ENCODE measurements around the gene ACAD8.

The ACAD8 gene

DNA sequence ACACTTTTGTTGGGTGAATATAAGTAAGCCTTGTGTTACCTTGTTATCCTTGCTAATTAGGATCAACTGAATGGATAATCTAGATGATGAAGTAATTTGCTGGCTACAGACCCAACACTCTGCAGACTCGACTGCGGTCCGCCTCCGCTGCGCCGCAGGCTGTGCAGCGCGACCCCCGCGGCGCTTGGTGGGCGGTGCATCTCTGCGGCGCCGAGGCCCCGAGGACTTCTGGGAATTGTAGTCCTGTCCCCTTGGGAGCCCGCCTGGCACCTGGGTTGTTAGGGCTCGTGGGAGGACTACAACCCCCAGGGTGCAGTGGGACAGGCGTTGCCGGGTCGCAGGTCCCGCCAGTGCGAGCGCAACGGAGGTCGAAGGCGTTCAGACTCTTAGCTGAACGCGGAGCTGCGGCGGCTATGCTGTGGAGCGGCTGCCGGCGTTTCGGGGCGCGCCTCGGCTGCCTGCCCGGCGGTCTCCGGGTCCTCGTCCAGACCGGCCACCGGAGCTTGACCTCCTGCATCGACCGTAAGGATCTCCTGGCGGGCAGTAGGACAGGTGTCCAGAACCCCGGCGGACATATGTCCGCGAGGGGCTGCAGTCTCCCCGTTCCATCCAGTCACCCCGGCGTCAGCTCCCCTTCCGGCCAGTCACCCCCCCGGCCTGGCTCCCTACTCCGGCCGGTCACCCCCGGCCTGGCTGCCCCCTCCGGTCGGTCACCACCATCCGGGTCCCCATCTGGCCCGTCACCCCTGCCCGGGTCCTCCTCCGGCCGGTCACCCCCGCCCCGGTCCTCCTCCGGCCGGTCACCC is at the start of gene ACAD8, which contains the start of gene THYN1:
Gene ACAD8 (plus strand): TSS at position 381 of the 806 bp plus-strand sequence. CDS start 33 bp downstream, at position 414.
Gene THYN1 (minus strand): TSS at position 165 of the 806 bp plus-strand sequence. CDS start 470 bp downstream, outside the sequence.
- peak; percentile 97 for DNase-seq

DNA sequence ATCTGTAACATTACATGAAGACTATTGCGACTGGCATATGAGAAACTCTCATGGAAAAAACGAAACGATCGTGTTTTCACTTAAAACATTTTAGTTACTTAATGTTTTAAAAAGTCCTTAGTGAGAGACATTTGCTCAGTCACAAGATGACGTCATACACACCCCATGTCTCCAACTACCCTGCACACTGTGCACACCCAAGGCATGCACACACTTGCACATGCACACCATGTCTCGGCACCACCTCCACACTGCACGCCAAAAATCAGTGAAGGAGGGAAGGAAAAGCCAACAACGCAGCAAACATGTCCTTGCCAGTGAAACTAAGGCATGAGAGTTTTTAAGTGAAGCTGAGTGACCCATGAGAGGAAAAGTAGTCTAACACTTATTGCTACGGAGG is 47.6 kb upstream of the ACAD8 start:
- no peak for DNase-seq

DNA sequence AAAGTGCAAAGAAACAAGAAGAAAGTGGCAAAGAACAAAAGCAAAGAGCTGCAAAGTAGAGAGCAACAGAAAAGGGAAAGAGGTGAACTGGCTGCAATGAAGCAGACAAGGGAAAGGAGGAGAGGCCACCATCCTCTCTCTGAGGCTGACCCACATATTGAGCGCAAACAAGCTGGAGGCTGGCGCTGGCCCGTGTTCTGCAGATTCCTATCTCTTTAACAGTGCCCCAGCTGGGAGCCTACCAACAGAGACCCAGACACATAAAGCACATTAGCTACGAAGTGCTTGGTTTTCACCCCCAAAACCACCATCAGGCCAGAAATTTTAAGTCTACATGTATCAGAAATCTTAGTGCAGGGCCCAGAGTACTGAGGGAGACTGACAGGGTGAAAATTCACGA is 47.2 kb upstream of the ACAD8 start:
- DNase-seq = no peak

DNA sequence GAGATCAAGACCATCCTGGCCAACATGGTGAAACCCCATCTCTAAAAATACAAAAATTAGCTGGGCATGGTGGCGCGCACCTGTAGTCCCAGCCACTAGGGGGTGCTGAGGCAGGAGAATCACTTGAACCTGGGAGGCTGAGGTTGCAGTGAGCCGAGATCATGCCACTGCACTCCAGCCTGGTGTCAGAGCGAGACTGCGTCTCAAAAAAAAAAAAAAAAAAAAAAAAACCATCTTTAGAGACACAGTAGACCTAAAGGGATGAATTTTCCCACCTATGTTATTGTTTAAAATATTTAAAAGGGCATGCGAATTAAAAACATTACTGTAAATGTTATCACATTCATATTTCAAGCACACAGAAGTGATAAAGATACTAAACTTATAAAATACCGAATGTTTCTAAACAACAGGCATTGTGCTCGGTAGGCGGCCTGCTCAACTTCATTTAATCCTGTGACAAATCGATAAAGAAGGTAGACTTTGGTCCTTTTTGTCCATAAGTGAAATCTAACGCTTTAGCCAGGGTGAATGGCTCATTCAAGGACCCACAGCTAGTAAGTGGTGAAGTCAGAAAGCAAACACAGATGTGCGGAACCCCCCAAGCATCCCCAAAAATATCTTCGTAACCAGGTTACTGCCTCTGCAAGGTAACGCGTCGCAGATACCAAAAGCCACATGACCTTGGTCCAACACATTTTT is 45.7 kb upstream of the ACAD8 start:
- DNase-seq = peak; percentile 76

DNA sequence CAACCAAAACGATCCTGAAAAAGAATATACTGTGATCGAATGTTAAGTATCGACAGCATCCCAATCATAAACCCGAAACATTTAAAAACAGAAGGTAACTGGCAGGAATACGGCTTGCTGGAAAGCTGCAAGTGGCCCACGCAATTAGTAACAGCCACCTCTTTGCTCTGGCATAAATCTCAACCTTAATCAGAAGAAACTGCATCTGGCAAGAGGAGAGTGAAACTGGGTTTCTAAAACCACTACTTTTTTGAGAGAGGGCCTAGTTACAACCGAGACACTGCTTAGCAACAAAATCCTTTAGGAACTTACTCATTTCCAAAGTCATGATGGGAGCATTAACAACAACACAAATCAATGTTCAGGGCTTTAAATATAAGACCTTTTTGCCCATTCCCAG is 37.5 kb upstream of the ACAD8 start:
- no peak for DNase-seq

DNA sequence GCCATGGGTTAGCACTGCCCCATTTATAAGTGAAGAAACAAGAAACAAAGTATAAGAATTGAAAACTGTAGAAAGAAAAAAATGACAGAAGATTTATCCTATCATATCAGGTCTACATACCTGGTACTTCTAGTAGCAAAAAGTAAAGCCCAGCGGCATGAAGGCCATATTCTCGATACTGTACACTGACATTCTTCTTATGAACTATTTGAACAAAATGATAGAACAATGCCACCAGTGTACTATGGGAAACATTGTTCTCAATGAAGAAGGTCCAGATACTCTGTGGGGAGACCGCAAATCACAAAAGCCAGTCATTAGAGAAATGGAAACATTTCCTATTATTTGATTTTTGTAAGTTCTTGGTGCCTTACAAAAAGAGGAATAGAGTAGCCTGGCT is 36.6 kb upstream of the ACAD8 start:
- no peak for DNase-seq

DNA sequence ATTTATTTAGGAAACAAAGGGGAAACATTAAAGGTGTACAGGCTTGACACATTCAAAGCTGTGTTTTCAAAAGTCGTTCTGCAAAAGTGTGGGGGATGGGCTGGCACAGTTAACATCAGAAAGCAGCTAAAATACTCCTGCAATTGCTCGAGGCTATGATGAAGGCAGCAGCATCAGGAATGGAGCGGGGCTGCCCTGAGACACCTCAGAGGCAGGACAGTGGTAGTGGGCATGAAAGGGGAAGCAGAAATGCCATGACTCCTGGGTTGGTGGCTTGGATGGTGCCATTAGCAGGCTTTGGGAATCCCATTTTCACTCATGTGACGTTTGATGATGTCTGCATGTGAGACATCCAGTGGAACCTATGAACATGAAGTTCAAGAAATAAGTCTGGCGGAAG is 30.2 kb upstream of the ACAD8 start:
- peak; percentile 33 for DNase-seq

DNA sequence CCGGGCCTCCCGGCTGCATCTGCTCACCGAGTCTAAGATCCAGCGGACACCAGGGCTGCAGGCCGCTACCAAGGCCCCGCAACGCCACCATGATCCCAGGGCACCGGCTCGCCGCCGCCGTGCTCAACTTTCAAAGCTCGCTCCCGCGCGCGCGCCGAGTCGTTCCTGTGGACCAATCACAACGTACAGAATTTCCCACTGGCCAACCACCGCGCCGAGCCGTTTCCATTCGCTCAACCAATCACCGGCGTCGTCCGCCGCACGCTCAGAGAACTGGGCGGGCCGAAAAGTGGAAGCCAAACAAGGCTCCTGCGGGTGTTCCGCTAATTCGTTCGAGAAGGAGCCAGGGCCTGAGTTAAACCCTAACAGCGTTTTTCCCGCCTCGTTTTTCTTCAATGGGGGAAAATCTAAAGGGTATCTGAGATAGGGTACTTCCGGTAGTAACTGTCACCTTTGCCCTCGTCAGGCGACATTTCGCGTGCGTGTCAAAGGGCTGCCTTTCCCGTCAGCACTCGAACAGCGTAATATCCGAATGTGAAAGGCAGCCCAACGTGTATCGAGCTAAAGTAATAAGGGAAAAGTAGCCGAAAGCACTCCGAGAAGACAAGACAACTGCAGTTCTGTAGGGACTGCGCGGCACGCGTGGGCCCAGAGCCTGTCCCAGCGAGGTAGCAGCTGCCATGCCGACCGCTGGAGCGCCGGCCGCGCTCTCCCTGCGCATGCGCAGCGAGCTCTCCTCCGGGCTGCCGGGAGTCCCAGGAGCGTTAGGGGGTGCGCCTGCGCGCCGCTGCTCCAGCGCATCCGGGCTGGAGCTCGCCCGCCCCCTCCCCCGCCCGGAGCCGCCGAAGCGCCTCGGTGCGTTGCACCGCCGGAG is 29.3 kb upstream of the ACAD8 start, which contains the start of the genes NCAPD3 and VPS26B:
Gene NCAPD3 (minus strand): TSS at position 132 of the 874 bp plus-strand sequence. CDS start 41 bp downstream, at position 91.
Gene VPS26B (plus strand): TSS at position 836 of the 874 bp plus-strand sequence. CDS start 452 bp downstream, outside the sequence.
- peak; percentile 98 for DNase-seq

DNA sequence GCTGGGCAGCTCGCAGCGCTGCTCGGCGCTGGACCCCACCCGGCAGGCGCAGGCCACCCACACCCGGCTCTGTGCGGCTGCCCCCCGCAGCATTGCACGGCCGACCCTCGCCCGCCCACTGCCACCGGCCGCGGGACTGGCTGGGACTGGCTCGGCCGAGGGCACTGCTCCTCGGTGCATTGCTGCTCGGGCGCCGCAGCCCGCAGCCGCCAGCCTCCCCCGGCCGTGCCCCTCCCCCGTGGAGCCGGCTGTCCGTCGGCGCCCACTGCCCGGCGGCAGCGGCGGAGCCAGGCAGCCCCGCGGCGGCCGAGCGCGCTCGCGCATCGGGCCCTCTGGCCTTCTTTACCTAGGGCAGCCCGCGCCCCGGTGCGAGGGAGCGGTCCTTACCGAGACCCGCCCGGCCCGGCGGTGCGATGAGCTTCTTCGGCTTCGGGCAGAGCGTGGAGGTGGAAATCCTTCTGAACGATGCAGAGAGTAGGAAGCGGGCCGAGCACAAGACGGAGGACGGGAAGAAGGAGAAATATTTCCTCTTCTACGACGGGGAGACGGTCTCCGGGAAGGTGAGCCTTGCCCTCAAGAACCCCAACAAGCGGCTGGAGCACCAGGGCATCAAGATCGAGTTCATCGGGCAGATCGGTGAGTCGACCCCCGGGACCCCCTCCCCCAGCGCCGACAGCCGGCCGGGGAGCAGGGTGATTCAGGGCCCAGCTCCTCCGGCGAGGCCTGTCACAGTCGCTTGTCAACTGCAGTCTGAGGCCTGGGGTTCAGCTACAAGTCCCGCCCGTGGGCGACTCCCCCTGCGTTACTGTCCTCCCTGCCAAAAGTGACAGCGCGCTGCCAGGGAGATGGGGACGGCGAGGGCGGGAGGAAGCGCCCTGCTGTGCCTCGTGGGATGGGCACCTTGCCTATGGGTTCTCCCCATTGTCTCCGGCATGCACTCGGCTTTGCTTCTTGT is 28.4 kb upstream of the ACAD8 start:
- DNase-seq = peak; percentile 82

DNA sequence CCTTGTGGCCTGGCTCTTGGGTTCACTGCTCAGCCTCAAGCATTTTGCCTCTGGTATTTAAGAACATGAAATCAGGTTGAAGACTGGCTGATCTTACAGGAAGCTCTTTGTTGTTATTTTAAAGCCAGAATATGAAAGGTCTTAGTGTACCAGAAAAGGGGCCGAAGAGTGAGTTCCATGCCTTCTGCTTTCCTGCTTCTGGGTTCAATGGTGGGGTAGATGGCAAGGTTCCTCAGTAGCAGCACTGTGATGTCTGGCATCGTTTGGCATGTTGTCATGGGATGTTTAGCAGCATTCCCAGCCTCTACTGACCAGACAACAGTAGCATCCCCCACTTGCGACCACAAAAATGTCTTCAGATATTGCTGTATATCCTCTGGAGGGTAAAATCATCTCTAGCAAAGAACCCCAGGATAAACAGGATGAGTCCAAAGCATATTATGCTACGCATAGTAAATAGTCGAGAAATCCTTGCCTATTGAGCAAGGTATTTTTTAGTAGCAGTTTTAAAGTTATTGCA is 26.5 kb upstream of the ACAD8 start:
- no peak for DNase-seq

DNA sequence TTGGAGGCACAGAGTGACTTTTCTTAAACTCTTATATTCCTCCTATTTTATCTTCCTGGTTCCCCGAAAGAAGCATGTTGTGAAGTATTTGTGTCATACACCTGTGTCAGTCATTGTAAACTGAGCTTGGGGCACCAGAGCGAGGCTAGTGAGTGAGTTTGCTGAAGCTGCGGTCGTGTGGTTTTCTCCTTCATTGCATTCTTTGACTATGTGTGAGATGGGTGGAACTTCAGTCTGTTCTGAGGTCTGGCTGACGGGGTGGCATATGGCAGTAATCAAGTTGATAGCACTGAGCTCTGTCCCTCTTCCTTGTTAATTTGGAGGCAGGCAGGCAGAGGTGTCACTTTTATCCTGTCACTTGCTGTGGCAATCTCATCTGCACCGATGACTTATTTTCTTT is 24.7 kb upstream of the ACAD8 start:
- DNase-seq = peak; percentile 39

DNA sequence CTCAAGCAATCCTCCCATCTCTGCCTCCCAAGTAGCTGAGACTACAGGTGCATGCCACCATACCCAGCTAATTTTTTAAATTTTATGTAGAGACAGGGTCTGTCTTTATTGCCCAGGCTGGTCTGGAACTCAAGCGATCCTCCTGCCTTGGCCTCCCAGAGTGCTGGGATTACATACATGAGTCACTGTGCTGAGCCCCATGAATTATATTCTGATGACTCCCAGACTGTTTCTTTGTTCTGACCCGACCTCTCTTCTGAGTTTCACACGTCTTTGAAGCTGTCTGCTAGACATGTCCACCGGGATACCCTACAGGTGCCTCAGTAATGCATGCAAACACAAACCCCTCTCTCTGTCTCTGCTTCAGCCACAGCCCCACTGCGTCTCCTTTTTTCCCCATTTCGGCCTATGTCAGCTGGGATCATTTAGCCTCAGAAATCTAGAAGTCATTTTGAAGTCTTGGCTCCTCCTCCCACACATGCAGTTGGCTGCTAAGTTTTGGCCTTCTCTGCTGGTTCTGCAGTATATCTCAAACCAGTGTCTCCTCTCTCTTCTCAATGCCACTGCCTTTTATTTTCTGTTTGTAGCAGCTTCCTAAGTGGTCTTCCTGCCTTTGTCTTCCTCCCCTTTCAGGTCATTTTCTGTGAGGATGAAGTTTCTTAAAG is 24.1 kb upstream of the ACAD8 start:
- no peak for DNase-seq

DNA sequence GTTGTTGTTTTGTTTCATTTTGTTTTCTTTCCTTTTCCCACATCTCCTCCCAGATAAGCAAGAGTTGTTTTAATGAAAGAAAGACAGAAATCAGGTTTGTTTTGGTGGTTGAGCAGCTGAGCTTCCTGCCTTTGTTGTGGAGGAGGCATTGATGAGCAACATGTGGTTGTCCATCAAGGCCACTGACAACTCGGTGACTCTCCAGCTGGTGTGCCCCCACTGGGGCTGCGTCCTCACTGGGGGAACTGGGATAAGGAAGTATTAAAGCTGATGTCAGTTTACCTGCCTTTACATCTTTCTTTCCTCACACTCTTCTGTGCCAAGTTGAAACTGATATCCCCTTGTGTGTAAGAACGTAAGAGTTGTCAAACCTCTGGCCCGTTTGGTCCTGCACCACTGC is 23.0 kb upstream of the ACAD8 start:
- DNase-seq = no peak

DNA sequence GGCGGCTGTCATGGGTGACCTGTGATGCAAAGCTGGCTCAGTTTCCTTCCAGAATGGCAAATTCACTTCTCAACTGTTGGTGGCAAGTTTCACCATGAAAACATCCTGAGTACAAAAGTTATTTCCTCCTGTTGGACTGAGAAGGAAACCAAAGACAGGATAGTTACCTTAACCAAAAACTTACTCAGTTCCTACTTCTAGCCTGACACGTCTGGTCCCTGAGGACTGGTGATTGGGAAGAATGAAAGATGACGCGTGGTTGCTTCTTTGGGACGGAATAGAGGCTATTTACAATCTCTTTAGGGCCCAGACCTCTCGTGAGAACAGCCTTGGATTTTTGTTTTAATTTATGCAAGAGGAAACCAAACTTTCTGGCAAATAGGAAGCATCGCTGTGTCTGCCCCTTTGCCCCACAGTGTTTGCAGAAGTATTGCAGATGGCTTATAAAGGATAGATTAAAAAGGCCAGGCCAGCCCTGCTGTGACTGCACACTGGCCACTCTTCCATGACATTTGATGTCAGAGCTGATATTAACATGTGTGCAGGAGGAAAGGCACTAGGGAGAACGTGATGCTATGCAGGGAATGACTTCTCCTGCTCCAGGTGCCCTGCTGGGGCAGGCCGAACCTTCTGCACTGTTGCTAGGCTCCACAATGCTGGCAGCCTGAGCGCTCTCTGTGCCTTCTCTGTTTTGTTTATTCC is 21.3 kb upstream of the ACAD8 start:
- DNase-seq = no peak

DNA sequence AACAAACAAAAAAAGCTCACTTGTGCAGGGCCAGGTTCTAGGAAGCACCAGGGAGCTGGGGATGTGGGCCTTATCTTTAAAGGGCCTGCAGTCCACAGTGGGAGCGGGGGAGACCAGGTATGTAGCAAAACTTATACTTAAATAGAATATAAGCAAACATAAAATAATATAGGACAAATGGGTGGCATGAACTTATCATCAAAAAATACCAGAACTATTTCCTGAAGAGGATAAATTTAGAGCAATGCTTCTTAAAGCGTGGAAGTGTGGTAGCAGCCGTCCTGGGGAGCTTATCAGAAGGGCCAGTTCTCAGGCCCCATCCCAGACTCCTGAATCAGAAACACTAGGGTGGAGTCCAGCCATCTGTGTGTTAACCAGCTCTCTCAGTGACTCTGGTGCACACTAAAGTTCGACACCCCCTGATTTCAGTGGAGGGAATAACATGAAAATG is 19.6 kb upstream of the ACAD8 start:
- no peak for DNase-seq

DNA sequence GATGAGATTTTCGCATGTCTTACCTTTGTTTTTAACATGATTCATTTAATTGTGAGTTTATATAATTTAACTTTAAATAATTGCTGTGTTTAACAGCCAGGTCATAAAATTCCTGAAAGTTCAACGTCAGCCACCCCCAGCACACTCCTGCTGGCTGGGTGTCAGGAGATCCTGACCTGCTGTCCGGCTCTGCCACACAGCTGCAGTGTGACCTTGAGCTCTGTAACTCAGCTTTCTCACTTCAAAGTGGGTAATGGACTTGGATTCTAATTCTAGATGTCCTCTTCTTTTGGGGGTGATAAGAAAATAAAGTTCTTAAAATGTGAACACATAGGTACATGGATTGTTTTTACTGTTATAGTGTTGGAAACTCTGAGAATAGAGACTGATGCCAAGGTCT is 18.0 kb upstream of the ACAD8 start:
- DNase-seq = no peak

DNA sequence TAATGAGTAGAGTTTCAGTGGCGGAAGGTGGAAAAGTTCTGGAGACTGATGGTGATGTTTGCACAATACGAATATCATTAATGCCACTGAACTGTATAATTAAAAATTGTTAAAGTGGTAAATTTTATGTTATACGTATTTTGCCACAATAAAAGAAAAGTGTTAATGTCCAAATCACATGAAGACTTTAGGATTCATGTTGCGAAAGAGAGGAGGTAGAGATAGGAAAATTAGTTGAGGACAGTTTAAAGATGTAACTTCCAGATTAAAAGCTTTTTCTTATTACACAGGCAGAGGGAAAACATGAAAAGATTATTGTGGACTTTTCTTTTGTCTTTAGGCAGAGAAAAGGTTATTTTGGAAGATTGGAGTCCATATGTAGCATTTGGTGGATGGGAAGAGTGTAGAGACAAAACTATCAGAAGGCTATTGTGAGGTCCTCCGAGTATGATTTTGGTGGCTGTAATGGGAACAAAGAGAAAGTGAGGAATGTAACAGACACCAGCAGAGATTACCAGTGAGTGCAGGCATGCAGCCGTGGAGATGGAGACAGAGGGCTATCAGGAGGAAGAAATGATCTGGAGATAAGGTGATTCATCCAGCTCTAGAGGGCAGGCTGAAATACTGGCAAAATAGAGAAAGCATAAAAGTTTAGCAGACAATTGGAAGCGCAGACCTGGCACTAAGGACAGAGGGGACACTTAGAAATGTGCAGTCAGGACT is 16.4 kb upstream of the ACAD8 start:
- no peak for DNase-seq

DNA sequence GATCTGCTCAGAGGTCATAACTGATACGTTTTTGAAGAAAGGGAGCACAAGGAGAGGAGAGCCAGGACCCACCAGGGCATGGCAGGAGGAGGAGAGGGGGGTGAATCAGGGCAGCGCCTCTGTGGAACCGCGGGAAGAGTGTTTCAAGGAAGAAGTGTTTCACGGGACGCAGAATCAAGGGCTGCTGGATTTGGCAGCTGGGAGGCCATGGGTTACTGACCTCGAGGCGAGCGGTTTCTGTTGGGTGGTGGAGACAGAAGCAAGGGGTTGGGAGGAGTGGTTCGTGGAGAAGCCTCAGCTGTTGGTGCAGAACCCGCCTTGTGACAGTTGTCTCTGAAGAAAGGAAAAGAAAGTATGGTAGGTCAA is 15.8 kb upstream of the ACAD8 start:
- DNase-seq = no peak

DNA sequence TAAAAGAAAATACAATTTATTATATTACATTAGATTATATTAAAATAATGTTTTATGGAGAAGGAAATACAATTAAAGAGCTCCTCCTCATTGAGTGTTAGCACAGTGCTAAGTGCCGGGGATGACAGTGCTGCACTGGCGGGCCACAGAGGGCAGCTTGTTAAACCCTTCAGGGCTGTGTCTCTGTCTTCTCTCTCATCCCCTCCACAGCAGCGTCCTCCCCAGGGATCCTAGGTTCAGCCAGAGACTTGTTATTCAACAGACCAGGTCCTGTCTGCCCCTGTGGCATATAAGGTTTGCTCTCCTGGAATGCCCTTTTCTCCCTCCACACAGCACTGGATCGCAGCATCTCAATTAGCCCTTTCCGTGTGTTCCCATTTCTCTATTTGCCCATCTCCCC is 14.4 kb upstream of the ACAD8 start:
- no peak for DNase-seq

DNA sequence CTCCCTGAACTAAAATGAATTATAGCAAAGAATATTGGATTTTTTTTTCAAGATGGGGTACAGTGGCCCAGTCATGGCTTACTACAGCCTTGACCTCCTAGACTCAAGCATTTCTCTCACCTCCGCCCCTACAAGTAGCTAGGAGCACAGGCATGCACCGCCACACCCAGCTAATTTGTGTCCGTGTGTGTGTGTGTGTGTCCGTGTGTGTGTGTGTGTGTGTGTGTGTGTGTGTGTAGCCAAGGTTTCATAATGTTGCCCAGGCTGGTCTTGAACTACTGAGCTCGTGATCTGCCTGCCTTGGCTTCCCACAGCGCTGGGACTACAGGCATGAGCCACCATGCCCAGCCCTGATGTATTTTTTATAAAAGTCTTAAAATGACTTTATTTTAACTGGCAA is 12.8 kb upstream of the ACAD8 start:
- DNase-seq = no peak
